H9 (cell line): ENCODE results near the gene ECHS1. TPM values are rescaled to one million over a fixed set of nuclear protein-coding genes. Genes with fewer than 3 reads are reported as not detected.

Experiments
- DNase-seq: peaks from one replicate; pipeline ENCODE4 v3.0.0-alpha.2; 2017
- H2AFZ ChIP-seq: one replicate; pipeline ENCODE4 v1.6.1; 2013; ENCODE audit warnings: mild to moderate bottlenecking, low read length, control low read depth, moderate library complexity
- H2AK5ac ChIP-seq: 2 replicates; pipeline ENCODE4 v1.6.1; 2013; ENCODE audit warnings: low read length, control low read depth, mixed read lengths; ENCODE audit not compliant: insufficient read length
- H2BK120ac ChIP-seq: one replicate; pipeline ENCODE4 v1.6.1; 2013; ENCODE audit warnings: low read depth, mild to moderate bottlenecking, low read length, control low read depth, inconsistent platforms; ENCODE audit not compliant: poor library complexity, severe bottlenecking
- H2BK12ac ChIP-seq: 2 replicates; pipeline ENCODE4 v1.6.1; 2013; ENCODE audit warnings: low read length, control low read depth, mixed read lengths, low read depth; ENCODE audit not compliant: insufficient read length
- H2BK15ac ChIP-seq: 2 replicates; pipeline ENCODE4 v1.6.1; 2013; ENCODE audit warnings: low read depth, low read length, control low read depth
- H2BK20ac ChIP-seq: one replicate; pipeline ENCODE4 v1.6.1; 2013; ENCODE audit warnings: low read depth, mild to moderate bottlenecking, low read length, control low read depth, inconsistent platforms; ENCODE audit not compliant: poor library complexity, severe bottlenecking
- H2BK5ac ChIP-seq: 2 replicates; pipeline ENCODE4 v1.6.1; 2013; ENCODE audit warnings: low read length, control low read depth, mixed read lengths; ENCODE audit not compliant: insufficient read length
- H3K14ac ChIP-seq: 2 replicates; pipeline ENCODE4 v1.6.1; 2013; ENCODE audit warnings: low read length, control low read depth; ENCODE audit not compliant: insufficient read depth
- H3K18ac ChIP-seq: 2 replicates; pipeline ENCODE4 v1.6.1; 2013; ENCODE audit warnings: low read depth, mild to moderate bottlenecking, mixed read lengths, low read length, control low read depth; ENCODE audit not compliant: insufficient read length
- H3K23ac ChIP-seq: 2 replicates; pipeline ENCODE4 v1.6.1; 2013; ENCODE audit warnings: low read length, control low read depth, mixed read lengths, low read depth; ENCODE audit not compliant: insufficient read length
- H3K23me2 ChIP-seq: 2 replicates; pipeline ENCODE4 v1.6.1; 2013; ENCODE audit warnings: low read depth, mild to moderate bottlenecking, mixed read lengths, low read length, control low read depth; ENCODE audit not compliant: insufficient read length, poor library complexity, severe bottlenecking
- H3K27ac ChIP-seq: 2 replicates; pipeline ENCODE4 v1.5.1; 2013; ENCODE audit warnings: low read length, control low read depth, mixed read lengths, low read depth; ENCODE audit not compliant: insufficient read length
- H3K27me3 ChIP-seq: 2 replicates; pipeline ENCODE4 v1.6.1; 2013; ENCODE audit warnings: low read length, control low read depth, inconsistent platforms; ENCODE audit not compliant: insufficient read depth
- H3K4ac ChIP-seq: 2 replicates; pipeline ENCODE4 v1.6.1; 2013; ENCODE audit warnings: low read depth, mild to moderate bottlenecking, control low read depth, inconsistent platforms, low read length, moderate library complexity
- H3K4me1 ChIP-seq: 2 replicates; pipeline ENCODE4 v1.6.1; 2013; ENCODE audit warnings: low read length, control low read depth, inconsistent platforms; ENCODE audit not compliant: insufficient read depth
- H3K4me2 ChIP-seq: 2 replicates; pipeline ENCODE4 v1.6.1; 2013; ENCODE audit warnings: low read length, control low read depth, mixed read lengths; ENCODE audit not compliant: insufficient read length, insufficient read depth
- H3K56ac ChIP-seq: 2 replicates; pipeline ENCODE4 v1.6.1; 2013; ENCODE audit warnings: low read depth, mild to moderate bottlenecking, mixed read lengths, low read length, control low read depth; ENCODE audit not compliant: insufficient read length
- H3K79me1 ChIP-seq: 2 replicates; pipeline ENCODE4 v1.6.1; 2013; ENCODE audit warnings: low read depth, mild to moderate bottlenecking, moderate library complexity, low read length, control low read depth, inconsistent platforms; ENCODE audit not compliant: insufficient read depth, poor library complexity, severe bottlenecking
- H3K79me2 ChIP-seq: 2 replicates; pipeline ENCODE4 v1.6.1; 2013; ENCODE audit warnings: low read length, control low read depth, inconsistent platforms; ENCODE audit not compliant: insufficient read depth
- H3K9ac ChIP-seq: 2 replicates; pipeline ENCODE4 v1.6.1; 2013; ENCODE audit warnings: low read length, control low read depth, mixed read lengths; ENCODE audit not compliant: insufficient read length; ENCODE audit errors: extremely low read depth
- H3K9me3 ChIP-seq: one replicate; pipeline ENCODE4 v1.6.1; 2013; ENCODE audit warnings: low read depth, low read length, inconsistent platforms; ENCODE audit not compliant: control insufficient read depth
- H3T11ph ChIP-seq: one replicate; pipeline ENCODE4 v1.6.1; 2013; ENCODE audit warnings: mild to moderate bottlenecking, low read length, control low read depth, inconsistent platforms
- H4K20me1 ChIP-seq: one replicate; pipeline ENCODE4 v1.6.1; 2013; ENCODE audit not compliant: control insufficient read depth, insufficient read length, insufficient read depth
- H4K5ac ChIP-seq: 2 replicates; pipeline ENCODE4 v1.6.1; 2013; ENCODE audit warnings: low read depth, mild to moderate bottlenecking, mixed read lengths, low read length, control low read depth; ENCODE audit not compliant: insufficient read length
- H4K8ac ChIP-seq: replicated peaks from 2 replicates; pipeline ENCODE4 v1.6.1; 2013; ENCODE audit warnings: low read length, control low read depth, mixed read lengths, low read depth; ENCODE audit not compliant: insufficient read length
- H4K91ac ChIP-seq: 2 replicates; pipeline ENCODE4 v1.6.1; 2013; ENCODE audit warnings: low read depth, mild to moderate bottlenecking, moderate library complexity, mixed read lengths, low read length, control low read depth; ENCODE audit not compliant: insufficient read length
- H3K27ac Mint-ChIP-seq, 3 experiments: 2 replicates in 2 of 3; 3 replicates in 1 of 3; pipeline ENCODE4 v1.8.0; 2020 to 2021; ENCODE audit warnings: mixed read lengths in 3 of 3, mild to moderate bottlenecking in 1 of 3, moderate library complexity in 1 of 3
- H3K27me3 Mint-ChIP-seq: 2 replicates; pipeline ENCODE4 v1.8.0; 2021; ENCODE audit warnings: low read depth, mild to moderate bottlenecking, moderate library complexity, mixed read lengths
- H3K36me3 Mint-ChIP-seq, 3 experiments: 2 replicates in 2 of 3; 3 replicates in 1 of 3; pipeline ENCODE4 v1.8.0; 2020 to 2021; ENCODE audit warnings: low read depth in 3 of 3, mixed read lengths in 3 of 3; ENCODE audit not compliant: insufficient read depth in 1 of 3
- H3K4me1 Mint-ChIP-seq, 2 experiments: 2 replicates each; pipeline ENCODE4 v1.8.0; 2020; ENCODE audit warnings: mixed read lengths in 2 of 2
- H3K4me3 Mint-ChIP-seq, 2 experiments: 2 replicates in 1 of 2; 3 replicates in 1 of 2; pipeline ENCODE4 v1.8.0; 2020 to 2021; ENCODE audit warnings: mild to moderate bottlenecking in 2 of 2, mixed read lengths in 2 of 2, moderate library complexity in 1 of 2
- H3K9me3 Mint-ChIP-seq, 2 experiments: 2 replicates in 1 of 2; 3 replicates in 1 of 2; pipeline ENCODE4 v1.8.0; 2020; ENCODE audit warnings: mild to moderate bottlenecking in 2 of 2, mixed read lengths in 2 of 2, moderate library complexity in 1 of 2
- CTCF ChIP-seq: fragments of 200-600 bp; sonication (generic); conservative IDR thresholded peaks from 3 replicates; pipeline ENCODE4 v1.8.0; 2021; ENCODE audit warnings: antibody characterized with exemption, mild to moderate bottlenecking
- WGBS: extraction: QIAGEN DNeasy Blood & Tissue Kit; methylation state at CpG from one replicate; pipeline ENCODE4 v1.1.7; 2013; ENCODE audit warnings: missing lambda C conversion rate, low lambda C conversion rate, mixed read lengths; ENCODE audit not compliant: insufficient read length; ENCODE audit errors: extremely low coverage; 5-methylcytosine and 5-hydroxymethylcytosine counted together
- total RNA-seq: library from RNA; stranded (reverse); gene quantifications from 2 replicates; pipeline ENCODE4 v1.2.1, GENCODE V29; 2021

ECHS1 gene
- total RNA-seq, 1 experiment from 2014 or later, result 94.1 TPM

GRCh38 chr10:133329491-133330202 lies 43.5 kb downstream of the ECHS1 start:
- Histone ChIP-seq H3K14ac (no peak overlapping the region), H3K4me2 (peak overlapping the region; percentile 22), H4K20me1 (no peaks in the 10 kb centered on the region), H2AK5ac (no peak overlapping the region), H3K18ac (no peak overlapping the region), H4K8ac (no peak overlapping the region), H3K23ac (no peak overlapping the region), H3K9me3 (no peaks in the 10 kb centered on the region), H3K79me1 (no peaks in the 10 kb centered on the region), H2BK120ac (no peak overlapping the region), H3K23me2 (peaks cover 19% of the 10 kb centered on the region), H2BK12ac (no peak overlapping the region), H4K91ac (no peak overlapping the region), H2BK15ac (no peak overlapping the region), H3K27me3 (peaks cover 29% of the 10 kb centered on the region; the same call in 1 of the 2 replicates), H3K27ac (no peak overlapping the region), H2BK20ac (no peak overlapping the region), H3K56ac (no peak overlapping the region), H3K4ac (no peak overlapping the region), H3K79me2 (no peaks in the 10 kb centered on the region), H3K4me1 (no peaks in the 10 kb centered on the region; the same call in 1 of the 2 replicates), H3T11ph (no peak overlapping the region), H2AFZ (no peak overlapping the region), H3K9ac (no peak overlapping the region), H4K5ac (no peak overlapping the region), H2BK5ac (no peak overlapping the region)
- DNase-seq, result peak; percentile 87
- Mint-ChIP-seq H3K27me3 (peaks cover 91% of the 10 kb centered on the region), H3K27ac (no peak overlapping the region; a peak in 1 of 7 replicates), H3K4me3 (peak overlapping the region; percentile 26 to 44; a peak in 4 of 5 replicates), H3K36me3 (no peaks in the 10 kb centered on the region; a peak in 1 of 7 replicates), H3K9me3 (peaks cover 13% of the 10 kb centered on the region in 2 experiments), H3K4me1 (peaks cover 14 to 28% of the 10 kb centered on the region in 2 experiments)
- WGBS, result no CpG with 5 or more reads among the region's 37 CpGs
- peak; percentile 99 for TF ChIP-seq CTCF
